Measurements from ENCODE around the gene TTC21A.

GRCh38 chr3:39096775-39097174 lies 10.7 kb upstream of the TTC21A start:
- TF ChIP-seq CTCF (IDR thresholded peaks at IDR 0.05) (no peak), POLR2AphosphoS5 (IDR thresholded peaks at IDR 0.05) (no peak), POLR2A (IDR thresholded peaks at IDR 0.05; ENCODE audit: low read depth) (no peak), EP300 (IDR thresholded peaks at IDR 0.05) (no peak)
